HG03066 (cell line): ENCODE data around the gene LSM4.

ENCODE experiments used
- ATAC-seq: cut with Tn5 transposase; IDR thresholded peaks from one replicate; pipeline ENCODE4 v1.9.1; 2021; ENCODE audit warnings: low read depth; ENCODE audit not compliant: unreplicated experiment

Gene LSM4

GRCh38 chr19:18293642-18294466 lies 29.0 kb downstream of the LSM4 start:
- ATAC-seq = no peak

DNA sequence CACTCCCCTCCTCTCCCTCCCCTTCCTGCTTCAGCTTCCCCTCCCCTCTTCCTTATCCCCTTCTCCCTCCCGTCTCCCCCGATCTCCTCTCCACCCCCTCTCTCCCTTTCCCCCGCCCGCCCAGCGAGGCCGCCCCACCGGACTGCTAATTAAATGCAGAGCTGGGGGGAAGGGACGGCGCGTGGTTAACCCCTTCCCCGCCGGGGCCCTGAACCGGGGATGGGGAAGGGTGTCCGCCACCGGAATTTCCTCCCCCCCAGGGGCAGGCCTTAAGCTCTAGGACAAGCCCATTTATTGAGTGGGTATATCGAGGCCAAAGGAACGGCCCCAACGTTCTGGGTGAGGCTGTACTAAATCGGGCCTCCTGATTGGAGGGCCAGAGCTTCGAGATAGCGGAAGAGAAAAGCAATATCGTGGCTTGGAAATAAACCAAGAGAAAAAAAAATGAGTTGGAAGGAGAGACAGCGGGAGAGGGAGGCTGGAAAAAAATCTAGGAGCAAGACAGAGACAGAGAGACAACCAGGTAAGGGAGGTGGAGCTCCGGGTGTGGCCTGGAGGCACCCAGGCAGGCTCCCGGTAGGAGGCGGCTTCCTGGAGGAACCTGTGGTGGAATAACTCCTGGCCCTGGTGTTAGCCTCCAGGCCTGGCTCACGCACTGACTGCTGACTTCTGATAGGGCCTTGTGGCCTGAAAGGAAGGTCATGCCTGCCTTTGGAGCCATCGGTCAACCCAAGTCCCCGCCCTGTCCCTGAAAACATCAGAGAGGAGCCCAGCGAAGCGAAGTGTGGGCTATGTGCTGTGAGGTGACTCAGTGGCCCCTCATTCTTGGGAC lies 29.9 kb downstream of the LSM4 start:
- no peak for ATAC-seq

DNA sequence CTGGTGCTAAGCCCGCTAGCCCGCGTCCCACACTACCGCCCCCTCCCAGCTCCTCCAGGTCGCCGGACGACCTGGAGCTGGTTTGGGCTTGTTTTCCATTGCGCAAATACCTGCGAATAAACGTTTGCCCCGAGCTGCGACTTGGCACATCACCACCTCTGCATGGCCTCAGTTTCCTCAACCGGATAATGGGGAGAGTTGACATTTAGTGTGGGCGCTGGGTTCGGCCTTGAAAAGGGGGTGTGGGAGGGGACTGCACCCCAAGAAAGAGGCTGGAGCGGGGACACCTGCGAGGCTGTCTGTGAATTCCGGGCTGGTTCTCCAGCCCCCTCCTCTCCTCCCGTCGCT lies 30.4 kb downstream of the LSM4 start:
- ATAC-seq = no peak

DNA sequence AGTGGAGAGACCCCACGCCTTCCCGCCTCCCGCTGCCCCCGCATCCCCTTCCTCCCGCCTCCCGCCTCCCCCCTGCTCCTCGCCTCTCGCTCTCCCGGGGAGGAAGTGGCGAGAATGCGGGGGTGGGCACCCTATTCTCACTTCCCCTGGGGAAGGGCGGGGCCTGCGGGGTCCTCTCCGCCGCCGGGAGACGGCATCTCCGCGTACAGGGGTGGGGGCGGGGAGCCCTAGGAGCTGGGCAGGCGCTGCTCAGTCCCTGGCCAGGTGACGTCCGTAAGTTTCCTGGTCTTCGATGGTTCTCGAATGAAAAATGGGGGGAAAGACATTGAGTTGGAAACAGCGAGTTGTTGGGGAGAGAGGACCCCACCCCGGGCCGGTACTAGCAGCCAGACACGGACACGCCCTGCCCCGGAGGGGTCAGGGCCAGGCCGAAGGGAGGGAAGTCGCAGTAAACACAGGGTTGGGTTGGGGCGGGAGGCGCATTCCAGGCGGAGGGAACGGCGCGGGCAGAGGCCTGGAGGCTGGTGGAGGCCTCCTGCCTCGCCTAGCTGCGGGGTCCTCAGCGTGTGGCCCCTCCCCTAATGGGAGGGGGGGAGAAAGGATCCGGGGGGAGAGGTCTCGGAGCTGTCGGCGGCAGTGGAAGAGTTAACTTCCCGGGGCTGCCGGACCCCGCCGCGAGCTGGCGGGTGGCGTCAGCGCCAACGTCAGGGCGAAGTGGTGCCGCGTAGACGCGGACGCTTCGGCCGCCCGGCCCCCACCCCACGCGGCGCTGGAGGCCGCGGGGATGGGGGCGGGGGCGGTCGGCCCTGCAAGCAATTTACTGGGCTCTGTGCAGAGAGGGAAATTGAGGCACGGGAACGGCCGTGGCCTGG lies 31.1 kb downstream of the LSM4 start:
- peak; percentile 51 for ATAC-seq

DNA sequence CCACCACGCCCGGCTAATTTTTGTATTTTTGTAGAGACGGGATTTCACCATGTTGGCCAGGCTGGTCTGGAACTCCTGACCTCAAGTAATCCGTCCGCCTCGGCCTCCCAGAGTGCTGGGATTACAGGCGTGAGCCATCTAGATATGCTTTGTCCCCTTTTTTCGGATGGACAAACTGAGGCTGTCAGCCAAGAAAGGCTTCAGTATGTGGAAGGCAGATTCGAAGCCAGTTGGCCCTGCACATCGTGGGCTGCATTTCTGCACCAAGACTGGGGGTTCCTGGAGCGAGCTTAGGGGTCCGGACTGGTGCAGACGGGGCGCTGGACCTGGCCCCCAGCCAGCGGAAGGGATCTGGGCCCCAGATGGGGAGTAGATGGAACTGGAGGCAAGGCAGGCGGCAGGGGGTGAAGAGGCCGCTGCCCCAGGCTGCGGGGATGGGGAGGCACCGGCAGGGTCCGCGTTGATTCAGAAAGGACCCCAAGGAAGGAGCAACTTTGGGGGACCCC lies 31.8 kb downstream of the LSM4 start:
- peak; percentile 17 for ATAC-seq

GRCh38 chr19:18290302-18291018 lies 32.4 kb downstream of the LSM4 start:
- ATAC-seq = no peak

- no peak for ATAC-seq
Observed at GRCh38 chr19:18289471-18290301, 33.2 kb downstream of the LSM4 start.

DNA sequence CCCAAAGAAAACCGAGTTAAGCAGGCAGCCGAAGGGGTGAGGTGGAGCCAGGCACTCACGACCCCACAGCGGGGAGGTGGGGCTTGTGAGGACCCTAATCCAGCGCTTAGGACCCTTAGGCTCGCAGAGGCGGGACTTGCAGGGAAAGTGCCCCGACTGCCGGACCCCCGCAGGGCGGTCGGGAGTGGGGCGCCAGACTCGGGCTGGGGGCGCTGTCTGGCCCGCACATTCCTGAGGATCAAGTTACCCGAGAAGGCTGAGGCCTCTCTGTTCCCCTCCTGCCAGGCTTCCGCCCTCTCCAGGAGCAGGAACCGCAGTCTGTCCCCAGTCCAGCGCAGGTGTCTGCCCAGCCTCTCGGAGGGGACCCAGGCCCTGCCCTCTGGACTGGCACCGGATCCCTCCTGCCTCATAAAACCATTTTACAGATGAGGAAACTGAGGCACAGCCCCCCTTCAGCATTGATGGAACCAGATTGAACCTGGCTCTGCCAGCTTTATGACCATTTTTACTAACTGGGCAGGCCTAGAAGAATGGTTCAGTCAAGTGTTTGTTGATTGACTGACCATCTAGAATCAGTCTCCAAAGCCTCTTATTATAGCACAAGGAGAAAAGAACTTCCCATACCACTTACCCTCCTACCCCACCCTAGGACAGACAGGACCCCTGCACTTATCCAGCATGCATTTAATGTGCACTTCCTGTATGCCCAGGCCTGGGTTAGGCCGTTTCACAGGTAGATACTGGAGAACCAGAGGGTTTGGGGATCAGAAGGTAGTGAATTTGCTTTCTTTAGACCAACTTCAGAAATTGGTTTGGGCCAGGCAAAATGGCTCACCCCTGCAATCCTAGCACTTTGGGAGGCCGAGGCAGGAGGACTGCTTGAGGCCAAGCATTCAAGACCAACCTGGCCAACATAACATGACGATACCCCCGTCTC lies 34.8 kb downstream of the LSM4 start:
- no peak for ATAC-seq

- no peak for ATAC-seq
Observed at GRCh38 chr19:18286973-18287635, 35.8 kb downstream of the LSM4 start.

DNA sequence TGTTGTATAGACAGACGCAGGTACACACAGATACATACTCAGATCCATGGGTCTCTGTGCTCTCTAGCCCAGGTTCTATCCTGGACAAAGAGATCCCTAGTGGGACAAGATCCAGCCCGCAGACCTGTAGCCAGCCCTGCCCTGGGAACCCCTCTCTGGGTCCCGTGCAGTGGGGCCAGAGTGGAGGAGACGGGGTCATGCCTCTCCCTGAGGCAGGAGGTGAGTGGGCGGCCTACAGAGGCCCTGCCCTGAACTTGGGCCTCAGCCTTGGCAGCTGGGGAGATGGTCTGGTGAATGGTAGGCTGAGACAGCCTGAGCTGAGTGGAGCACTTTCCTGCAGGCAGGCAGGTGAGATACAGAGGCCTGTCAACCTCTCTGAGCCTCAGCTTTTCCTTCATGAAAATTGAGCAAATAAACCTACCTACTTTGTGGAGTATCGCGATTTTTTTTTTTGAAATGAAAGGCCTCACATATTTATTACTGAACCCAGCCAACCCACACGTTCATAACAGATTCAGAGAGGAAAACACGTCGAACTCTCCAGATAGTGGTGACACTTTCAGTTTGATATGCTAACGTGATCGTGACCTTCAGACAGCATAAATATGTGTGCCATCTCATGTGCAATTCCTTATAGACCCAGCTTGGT lies 38.0 kb downstream of the LSM4 start:
- no peak for ATAC-seq

DNA sequence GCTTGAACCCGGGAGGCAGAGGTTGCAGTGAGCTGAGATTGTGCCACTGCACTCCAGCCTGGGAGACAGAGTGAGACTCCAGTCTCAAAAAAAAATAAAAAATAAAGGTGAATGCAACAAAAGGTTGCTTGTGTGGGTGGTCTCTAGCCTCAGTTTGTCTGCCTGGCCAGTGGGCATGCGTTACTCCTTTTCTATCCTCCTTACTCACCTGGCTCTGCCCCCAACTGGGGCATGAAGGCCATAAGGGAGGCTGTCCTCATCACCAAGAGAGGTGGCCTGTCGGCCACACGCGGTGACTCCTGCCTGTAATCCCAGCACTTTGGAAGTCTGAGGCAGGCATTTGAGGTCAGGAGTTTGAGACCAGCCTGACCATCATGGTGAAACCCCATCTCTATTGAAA lies 39.5 kb downstream of the LSM4 start:
- ATAC-seq = no peak

- no peak for ATAC-seq
Observed at GRCh38 chr19:18282788-18283141, 40.1 kb downstream of the LSM4 start.

GRCh38 chr19:18282021-18282787 lies 40.7 kb downstream of the LSM4 start:
- no peak for ATAC-seq

DNA sequence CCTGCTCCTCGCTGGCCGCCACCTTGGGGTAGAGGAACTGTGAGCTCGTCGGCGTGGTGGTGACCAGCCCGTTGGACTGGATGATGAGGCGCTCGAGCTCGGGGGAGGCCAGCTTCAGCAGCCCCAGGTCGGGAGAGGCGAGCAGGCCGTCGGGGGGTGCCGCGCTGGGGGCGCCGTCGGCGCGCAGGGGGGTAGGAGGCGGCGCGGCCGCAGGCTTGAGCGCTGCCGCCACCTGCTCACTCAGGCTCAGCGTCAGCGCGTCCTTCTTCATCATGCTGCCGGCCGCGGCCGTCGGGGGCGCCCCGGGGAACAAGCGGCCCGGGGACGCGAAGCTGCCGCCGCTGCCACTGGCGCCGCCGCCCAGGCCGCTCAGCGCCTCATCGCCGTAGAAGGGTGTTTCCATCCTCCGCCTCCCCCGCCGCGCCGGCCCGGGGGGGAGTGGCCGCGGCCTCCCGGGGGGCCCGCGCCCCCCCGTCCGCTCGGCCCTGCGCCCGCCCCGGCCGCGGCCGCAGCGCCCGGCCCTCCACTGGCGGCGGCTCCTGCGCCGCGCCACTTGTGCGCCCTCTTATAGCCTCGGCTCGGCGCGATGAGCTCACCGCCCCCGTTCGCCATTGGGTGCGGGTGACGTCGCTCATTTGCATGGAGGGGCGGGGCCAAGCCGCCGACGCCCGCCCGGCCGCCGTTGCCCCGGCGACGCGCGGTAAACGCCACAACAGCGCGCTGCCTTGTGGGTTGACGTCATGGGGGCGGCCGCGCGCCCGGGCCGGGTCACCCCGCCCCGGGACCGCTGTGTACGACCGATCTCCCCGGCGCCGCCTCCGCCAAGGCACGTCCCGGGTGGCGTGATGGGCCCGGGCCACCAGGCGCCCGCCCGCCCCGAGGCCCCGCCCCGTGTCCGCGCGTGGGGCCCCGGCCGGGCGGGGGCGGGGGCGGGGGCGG lies 41.5 kb downstream of the LSM4 start, which contains the start of gene JUND:
TSS of gene JUND (minus strand) at position 541 of the 939 bp plus-strand sequence. CDS start at position 403, 138 bp downstream.
- peak; percentile 58 for ATAC-seq
